ENCODE measurements around the gene PAGR1. TPM values are rescaled to one million over a fixed set of nuclear protein-coding genes. Genes with fewer than 3 reads are reported as not detected.
A peak's percentile ranks its signal among the peaks of the same experiment; 100 is the strongest.

The PAGR1 gene
- total and polyA plus RNA-seq, 9 of the 15 experiments (the other 6 are each of a cell fraction or from before 2014, with no cell fraction given), result 1.4 to 58.2 (median 16.8) TPM

DNA sequence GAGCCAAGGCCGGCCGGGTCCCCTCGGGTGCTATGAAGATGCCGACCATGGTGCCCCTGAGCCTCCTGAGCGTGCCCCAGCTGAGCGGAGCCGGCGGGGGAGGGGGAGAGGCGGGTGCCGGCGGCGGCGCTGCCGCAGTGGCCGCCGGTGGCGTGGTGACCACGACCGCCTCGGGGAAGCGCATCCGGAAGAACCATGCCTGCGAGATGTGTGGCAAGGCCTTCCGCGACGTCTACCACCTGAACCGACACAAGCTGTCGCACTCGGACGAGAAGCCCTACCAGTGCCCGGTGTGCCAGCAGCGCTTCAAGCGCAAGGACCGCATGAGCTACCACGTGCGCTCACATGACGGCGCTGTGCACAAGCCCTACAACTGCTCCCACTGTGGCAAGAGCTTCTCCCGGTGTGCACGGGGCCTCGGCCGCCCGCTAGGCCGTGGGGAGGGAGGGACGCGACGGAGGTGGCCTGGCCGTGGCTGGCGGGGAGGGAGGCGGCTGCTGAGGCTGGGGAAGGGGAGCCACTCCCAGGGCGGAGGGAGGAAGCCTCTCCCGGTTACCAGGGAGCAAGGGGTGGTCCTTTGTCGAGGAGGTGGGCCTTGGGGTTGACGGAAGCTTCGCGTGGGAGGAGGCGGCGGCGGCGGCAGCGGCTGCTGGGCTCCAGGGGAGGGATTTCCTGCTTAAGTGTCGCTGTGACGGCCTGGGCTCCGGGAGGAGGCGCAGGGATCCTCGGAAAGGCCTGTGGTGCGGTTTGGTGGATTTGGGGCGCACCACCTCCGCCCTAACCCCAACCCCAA is 8.3 kb upstream of the PAGR1 start (continued):
- TF ChIP-seq, protein P1, sequence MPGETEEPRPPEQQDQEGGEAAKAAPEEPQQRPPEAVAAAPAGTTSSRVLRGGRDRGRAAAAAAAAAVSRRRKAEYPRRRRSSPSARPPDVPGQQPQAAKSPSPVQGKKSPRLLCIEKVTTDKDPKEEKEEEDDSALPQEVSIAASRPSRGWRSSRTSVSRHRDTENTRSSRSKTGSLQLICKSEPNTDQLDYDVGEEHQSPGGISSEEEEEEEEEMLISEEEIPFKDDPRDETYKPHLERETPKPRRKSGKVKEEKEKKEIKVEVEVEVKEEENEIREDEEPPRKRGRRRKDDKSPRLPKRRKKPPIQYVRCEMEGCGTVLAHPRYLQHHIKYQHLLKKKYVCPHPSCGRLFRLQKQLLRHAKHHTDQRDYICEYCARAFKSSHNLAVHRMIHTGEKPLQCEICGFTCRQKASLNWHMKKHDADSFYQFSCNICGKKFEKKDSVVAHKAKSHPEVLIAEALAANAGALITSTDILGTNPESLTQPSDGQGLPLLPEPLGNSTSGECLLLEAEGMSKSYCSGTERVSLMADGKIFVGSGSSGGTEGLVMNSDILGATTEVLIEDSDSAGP (CRISPR knock-in tag; IDR thresholded peaks at IDR 0.05), result peak; percentile 53; the same call in 1 of the 2 replicates
- TF ChIP-seq, protein P2, sequence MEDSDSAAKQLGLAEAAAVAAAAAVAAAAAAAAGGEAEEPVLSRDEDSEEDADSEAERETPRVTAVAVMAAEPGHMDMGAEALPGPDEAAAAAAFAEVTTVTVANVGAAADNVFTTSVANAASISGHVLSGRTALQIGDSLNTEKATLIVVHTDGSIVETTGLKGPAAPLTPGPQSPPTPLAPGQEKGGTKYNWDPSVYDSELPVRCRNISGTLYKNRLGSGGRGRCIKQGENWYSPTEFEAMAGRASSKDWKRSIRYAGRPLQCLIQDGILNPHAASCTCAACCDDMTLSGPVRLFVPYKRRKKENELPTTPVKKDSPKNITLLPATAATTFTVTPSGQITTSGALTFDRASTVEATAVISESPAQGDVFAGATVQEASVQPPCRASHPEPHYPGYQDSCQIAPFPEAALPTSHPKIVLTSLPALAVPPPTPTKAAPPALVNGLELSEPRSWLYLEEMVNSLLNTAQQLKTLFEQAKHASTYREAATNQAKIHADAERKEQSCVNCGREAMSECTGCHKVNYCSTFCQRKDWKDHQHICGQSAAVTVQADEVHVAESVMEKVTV (CRISPR knock-in tag; IDR thresholded peaks at IDR 0.05), result no peak
- TF ChIP-seq, protein P3, sequence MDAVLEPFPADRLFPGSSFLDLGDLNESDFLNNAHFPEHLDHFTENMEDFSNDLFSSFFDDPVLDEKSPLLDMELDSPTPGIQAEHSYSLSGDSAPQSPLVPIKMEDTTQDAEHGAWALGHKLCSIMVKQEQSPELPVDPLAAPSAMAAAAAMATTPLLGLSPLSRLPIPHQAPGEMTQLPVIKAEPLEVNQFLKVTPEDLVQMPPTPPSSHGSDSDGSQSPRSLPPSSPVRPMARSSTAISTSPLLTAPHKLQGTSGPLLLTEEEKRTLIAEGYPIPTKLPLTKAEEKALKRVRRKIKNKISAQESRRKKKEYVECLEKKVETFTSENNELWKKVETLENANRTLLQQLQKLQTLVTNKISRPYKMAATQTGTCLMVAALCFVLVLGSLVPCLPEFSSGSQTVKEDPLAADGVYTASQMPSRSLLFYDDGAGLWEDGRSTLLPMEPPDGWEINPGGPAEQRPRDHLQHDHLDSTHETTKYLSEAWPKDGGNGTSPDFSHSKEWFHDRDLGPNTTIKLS (IDR thresholded peaks at IDR 0.05; ENCODE audit: borderline replicate concordance, low read depth), result 0 out of 2 replicates have a peak, but pooled peaks have one; percentile 56
- TF ChIP-seq SIRT6 (IDR thresholded peaks at IDR 0.05; ENCODE audit: low read depth, low read length) (no peak), ZNF431 (CRISPR knock-in tag; IDR thresholded peaks at IDR 0.05) (0 out of 2 replicates have a peak, but pooled peaks have one; percentile 77), SMARCE1 (IDR thresholded peaks at IDR 0.05) (no peak; the same call in 1 of the 2 replicates), KLF6 (CRISPR knock-in tag; IDR thresholded peaks at IDR 0.05; ENCODE audit: borderline replicate concordance) (no peak), HDAC2 (IDR thresholded peaks at IDR 0.05) (peak; percentile 69; the same call in 1 of the 2 replicates), POLR2H (tag; IDR thresholded peaks at IDR 0.05; ENCODE audit: low read depth) (peak; percentile 60; the same call in 1 of the 2 replicates), ZNF311 (CRISPR knock-in tag; IDR thresholded peaks at IDR 0.05) (no peak)
- TF ChIP-seq, protein P4, sequence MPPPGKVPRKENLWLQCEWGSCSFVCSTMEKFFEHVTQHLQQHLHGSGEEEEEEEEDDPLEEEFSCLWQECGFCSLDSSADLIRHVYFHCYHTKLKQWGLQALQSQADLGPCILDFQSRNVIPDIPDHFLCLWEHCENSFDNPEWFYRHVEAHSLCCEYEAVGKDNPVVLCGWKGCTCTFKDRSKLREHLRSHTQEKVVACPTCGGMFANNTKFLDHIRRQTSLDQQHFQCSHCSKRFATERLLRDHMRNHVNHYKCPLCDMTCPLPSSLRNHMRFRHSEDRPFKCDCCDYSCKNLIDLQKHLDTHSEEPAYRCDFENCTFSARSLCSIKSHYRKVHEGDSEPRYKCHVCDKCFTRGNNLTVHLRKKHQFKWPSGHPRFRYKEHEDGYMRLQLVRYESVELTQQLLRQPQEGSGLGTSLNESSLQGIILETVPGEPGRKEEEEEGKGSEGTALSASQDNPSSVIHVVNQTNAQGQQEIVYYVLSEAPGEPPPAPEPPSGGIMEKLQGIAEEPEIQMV (tag; conservative IDR thresholded peaks at IDR 0.05; ENCODE audit: low read depth), result no peak
- TF ChIP-seq, protein P5, sequence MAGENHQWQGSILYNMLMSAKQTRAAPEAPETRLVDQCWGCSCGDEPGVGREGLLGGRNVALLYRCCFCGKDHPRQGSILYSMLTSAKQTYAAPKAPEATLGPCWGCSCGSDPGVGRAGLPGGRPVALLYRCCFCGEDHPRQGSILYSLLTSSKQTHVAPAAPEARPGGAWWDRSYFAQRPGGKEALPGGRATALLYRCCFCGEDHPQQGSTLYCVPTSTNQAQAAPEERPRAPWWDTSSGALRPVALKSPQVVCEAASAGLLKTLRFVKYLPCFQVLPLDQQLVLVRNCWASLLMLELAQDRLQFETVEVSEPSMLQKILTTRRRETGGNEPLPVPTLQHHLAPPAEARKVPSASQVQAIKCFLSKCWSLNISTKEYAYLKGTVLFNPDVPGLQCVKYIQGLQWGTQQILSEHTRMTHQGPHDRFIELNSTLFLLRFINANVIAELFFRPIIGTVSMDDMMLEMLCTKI (IDR thresholded peaks at IDR 0.05; ENCODE audit: partially characterized antibody), result no peak
- TF ChIP-seq, protein P6, sequence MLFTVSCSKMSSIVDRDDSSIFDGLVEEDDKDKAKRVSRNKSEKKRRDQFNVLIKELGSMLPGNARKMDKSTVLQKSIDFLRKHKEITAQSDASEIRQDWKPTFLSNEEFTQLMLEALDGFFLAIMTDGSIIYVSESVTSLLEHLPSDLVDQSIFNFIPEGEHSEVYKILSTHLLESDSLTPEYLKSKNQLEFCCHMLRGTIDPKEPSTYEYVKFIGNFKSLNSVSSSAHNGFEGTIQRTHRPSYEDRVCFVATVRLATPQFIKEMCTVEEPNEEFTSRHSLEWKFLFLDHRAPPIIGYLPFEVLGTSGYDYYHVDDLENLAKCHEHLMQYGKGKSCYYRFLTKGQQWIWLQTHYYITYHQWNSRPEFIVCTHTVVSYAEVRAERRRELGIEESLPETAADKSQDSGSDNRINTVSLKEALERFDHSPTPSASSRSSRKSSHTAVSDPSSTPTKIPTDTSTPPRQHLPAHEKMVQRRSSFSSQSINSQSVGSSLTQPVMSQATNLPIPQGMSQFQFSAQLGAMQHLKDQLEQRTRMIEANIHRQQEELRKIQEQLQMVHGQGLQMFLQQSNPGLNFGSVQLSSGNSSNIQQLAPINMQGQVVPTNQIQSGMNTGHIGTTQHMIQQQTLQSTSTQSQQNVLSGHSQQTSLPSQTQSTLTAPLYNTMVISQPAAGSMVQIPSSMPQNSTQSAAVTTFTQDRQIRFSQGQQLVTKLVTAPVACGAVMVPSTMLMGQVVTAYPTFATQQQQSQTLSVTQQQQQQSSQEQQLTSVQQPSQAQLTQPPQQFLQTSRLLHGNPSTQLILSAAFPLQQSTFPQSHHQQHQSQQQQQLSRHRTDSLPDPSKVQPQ (CRISPR knock-in tag; IDR thresholded peaks at IDR 0.05; ENCODE audit: borderline replicate concordance), result no peak; the same call in 1 of the 2 replicates

Measured in K562 (cell line).